Activated CD4-positive, alpha-beta memory T cell treated with anti-CD3 and anti-CD28 coated beads, Interleukin-2, amount 10 ng/mL, durations not matched to agents 7 days and 5 days (primary cell): ENCODE results near the gene CHST3. TPM values are rescaled to one million over a fixed set of nuclear protein-coding genes. Genes with fewer than 3 reads are reported as not detected.

ENCODE experiments used
- CTCF ChIA-PET: fragments of 350-600 bp; sonication (Branson Sonifier 250); formaldehyde crosslinking; loops from one replicate; lab custom pipeline; 2021; ENCODE audit warnings: antibody characterized with exemption, inconsistent platforms; lab: Charles Lee
- POLR2A ChIA-PET: fragments of 350-600 bp; sonication (Branson Sonifier 250); formaldehyde crosslinking; loops from one replicate; lab custom pipeline; 2021; ENCODE audit warnings: antibody characterized with exemption; lab: Charles Lee
- DNase-seq: peaks from one replicate; pipeline ENCODE4 v3.0.0-alpha.2; 2020
- H3K27ac Mint-ChIP-seq: one replicate; pipeline ENCODE4 v1.8.0; 2021; ENCODE audit warnings: mild to moderate bottlenecking, mixed read lengths
- H3K27me3 Mint-ChIP-seq: one replicate; pipeline ENCODE4 v1.8.0; 2021; ENCODE audit warnings: mixed read lengths
- H3K36me3 Mint-ChIP-seq: one replicate; pipeline ENCODE4 v1.8.0; 2021; ENCODE audit warnings: low read depth, mixed read lengths
- H3K4me1 Mint-ChIP-seq: one replicate; pipeline ENCODE4 v1.8.0; 2021; ENCODE audit warnings: mixed read lengths
- H3K4me3 Mint-ChIP-seq: one replicate; pipeline ENCODE4 v1.8.0; 2021; ENCODE audit warnings: mild to moderate bottlenecking, mixed read lengths
- H3K9me3 Mint-ChIP-seq: one replicate; pipeline ENCODE4 v1.8.0; 2021; ENCODE audit warnings: mixed read lengths
- total RNA-seq, 2 experiments: library from RNA; stranded (reverse); gene quantifications; one replicate each; pipeline ENCODE4 v1.2.3, GENCODE V29; 2021

The CHST3 gene
- total RNA-seq, 2 experiments from 2014 or later, result 0.03 to 0.05 TPM

GRCh38 chr10:72045586-72045985 is 81.4 kb downstream of the CHST3 start:
- CTCF ChIA-PET, result no interaction called here
- POLR2A ChIA-PET, result interaction anchor here (0.6 to 1.3 kb wide), 2 partner anchors 21 to 70 kb away, joined by 3 read pairs; no protein-coding TSS in a partner anchor
- Mint-ChIP-seq H3K9me3 (no peaks in the 10 kb centered on the region), H3K27me3 (no peaks in the 10 kb centered on the region), H3K4me3 (no peak overlapping the region), H3K36me3 (no peaks in the 10 kb centered on the region), H3K27ac (no peak overlapping the region), H3K4me1 (peaks cover 8% of the 10 kb centered on the region)
- no peak for DNase-seq

DNA sequence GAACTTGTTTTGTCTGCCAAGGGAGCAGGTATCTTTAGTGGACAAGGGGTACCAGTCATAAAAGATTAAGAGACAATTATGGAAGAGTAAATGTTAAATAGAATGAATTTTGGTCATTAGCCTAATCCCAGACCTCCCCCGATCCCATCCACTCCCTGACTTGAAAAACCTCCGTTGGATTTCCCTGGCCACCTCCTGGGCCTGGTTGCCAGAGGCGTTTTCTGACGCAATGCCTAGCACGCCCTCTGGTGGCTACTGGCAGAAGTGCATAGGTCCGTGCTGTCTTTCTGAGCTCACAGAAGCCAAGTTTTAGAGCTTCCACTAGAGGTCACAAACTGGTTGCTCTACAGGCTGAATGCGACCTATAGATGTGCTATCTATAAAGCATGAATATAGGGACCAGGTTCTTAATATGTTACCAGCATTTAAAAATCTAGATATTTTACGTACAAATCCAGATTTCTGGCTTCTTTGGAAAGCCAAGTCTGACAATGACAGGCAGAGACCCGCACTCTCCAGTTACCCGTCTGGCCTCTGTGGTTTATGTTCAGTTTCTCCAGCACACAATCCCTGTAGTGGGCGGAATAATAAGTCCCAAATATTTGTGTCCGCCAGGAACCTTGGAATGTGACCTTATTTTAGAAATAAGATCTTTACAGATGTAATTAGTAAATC is 84.4 kb downstream of the CHST3 start:
- ChIA-PET POLR2A (interaction anchor here (0.9 to 1.8 kb wide), 8 partner anchors 9 to 287 kb away, joined by 3 to 8 read pairs (median 4); partner anchors contain the start of genes ASCC1 and SPOCK2), CTCF (interaction anchor here (0.5 to 4.3 kb wide), 81 partner anchors 8 to 994 kb away, joined by 3 to 59 read pairs (median 5); partner anchors contain the start of genes ANAPC16, ASCC1, DDIT4 and SPOCK2)
- Mint-ChIP-seq H3K27me3 (no peaks in the 10 kb centered on the region), H3K36me3 (no peaks in the 10 kb centered on the region), H3K4me3 (no peak overlapping the region), H3K9me3 (no peaks in the 10 kb centered on the region), H3K4me1 (peaks cover 8% of the 10 kb centered on the region), H3K27ac (peak overlapping the region; percentile 8)
- DNase-seq, result peak; percentile 93

GRCh38 chr10:72049472-72049871 is 85.3 kb downstream of the CHST3 start:
- Mint-ChIP-seq H3K9me3 (no peaks in the 10 kb centered on the region), H3K4me3 (no peak overlapping the region), H3K4me1 (peaks cover 8% of the 10 kb centered on the region), H3K27me3 (no peaks in the 10 kb centered on the region), H3K27ac (no peak overlapping the region), H3K36me3 (no peaks in the 10 kb centered on the region)
- DNase-seq, result no peak
- ChIA-PET CTCF (interaction anchor here (0.7 to 4.3 kb wide), 32 partner anchors 10 to 832 kb away, joined by 3 to 59 read pairs (median 6); no protein-coding TSS in a partner anchor), POLR2A (interaction anchor here (0.9 to 1.5 kb wide), 3 partner anchors 10 to 167 kb away, joined by 3 to 8 read pairs (median 5); partner anchors contain the start of gene ASCC1)

DNA sequence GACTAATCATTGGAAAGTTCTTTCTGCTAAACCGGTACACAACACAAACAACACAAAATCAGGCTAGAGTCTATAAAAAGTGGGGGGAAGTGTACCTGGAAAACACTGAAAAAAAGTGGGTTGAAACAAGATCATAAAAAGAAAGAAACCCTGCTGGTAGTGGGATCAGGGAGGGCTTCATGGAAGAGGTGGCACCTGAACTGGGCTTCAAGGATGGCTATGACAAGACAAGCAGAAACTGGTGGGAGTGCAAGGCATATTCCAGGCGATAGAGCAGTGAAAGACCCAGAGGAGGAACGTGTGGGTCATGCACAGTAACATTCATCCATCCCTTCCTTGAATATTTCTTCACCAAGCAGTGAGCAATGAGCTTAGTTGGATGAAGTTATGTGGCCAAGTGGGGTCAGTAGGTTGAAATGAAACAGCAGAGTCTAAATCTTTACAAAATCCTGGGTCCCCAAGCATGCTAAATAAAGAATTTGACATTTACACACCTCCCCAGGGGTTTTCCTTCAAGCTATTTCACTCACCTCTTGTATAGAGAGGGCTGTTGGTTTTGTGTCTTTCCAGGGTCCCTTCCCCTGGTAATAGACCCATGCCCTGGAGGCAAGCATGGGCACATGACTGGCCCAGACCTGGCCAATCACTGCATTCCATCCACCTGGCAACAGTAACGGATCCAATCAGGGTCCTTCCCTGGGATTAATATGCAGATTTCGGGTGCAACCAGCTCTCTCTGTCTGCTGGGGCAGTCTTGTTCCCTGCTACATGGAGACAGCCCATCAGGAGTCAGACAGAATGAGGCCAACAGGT is 86.0 kb downstream of the CHST3 start:
- Mint-ChIP-seq H3K4me3 (no peak overlapping the region), H3K9me3 (no peaks in the 10 kb centered on the region), H3K27me3 (no peaks in the 10 kb centered on the region), H3K36me3 (no peaks in the 10 kb centered on the region), H3K27ac (no peak overlapping the region), H3K4me1 (peaks cover 10% of the 10 kb centered on the region)
- ChIA-PET POLR2A (interaction anchor here (1.5 kb wide), 1 partner anchor 29 kb away, joined by 5 read pairs; no protein-coding TSS in a partner anchor), CTCF (interaction anchor here (0.7 to 4.3 kb wide), 9 partner anchors 9 to 286 kb away, joined by 3 to 59 read pairs (median 4); no protein-coding TSS in a partner anchor)
- no peak for DNase-seq

GRCh38 chr10:72050873-72051272 is 86.7 kb downstream of the CHST3 start:
- Mint-ChIP-seq H3K4me3 (no peak overlapping the region), H3K27me3 (peaks cover 1% of the 10 kb centered on the region), H3K36me3 (no peaks in the 10 kb centered on the region), H3K4me1 (peaks cover 7% of the 10 kb centered on the region), H3K27ac (no peak overlapping the region), H3K9me3 (no peaks in the 10 kb centered on the region)
- ChIA-PET CTCF (interaction anchor here (1.1 to 4.3 kb wide), 2 partner anchors 21 to 286 kb away, joined by 3 to 59 read pairs; no protein-coding TSS in a partner anchor), POLR2A (interaction anchor here (1.5 kb wide), 1 partner anchor 28 kb away, joined by 5 read pairs; no protein-coding TSS in a partner anchor)
- no peak for DNase-seq

- H3K9me3 Mint-ChIP-seq, result no peaks in the 10 kb centered on the region
- ChIA-PET POLR2A (interaction anchor here (1.1 kb wide), 1 partner anchor 16 kb away, joined by 3 read pairs; no protein-coding TSS in a partner anchor), CTCF (no interaction called here)
- peaks cover 1% of the 10 kb centered on the region for H3K27me3 Mint-ChIP-seq
- H3K4me3 Mint-ChIP-seq, result no peak overlapping the region
- H3K36me3 Mint-ChIP-seq, result no peaks in the 10 kb centered on the region
- no peak for DNase-seq
- H3K27ac Mint-ChIP-seq, result no peak overlapping the region
- peaks cover 3% of the 10 kb centered on the region for H3K4me1 Mint-ChIP-seq
These were observed 89.5 kb downstream of the CHST3 start for GRCh38 chr10:72053690-72054089.

GRCh38 chr10:72056113-72056512 is 91.9 kb downstream of the CHST3 start:
- ChIA-PET CTCF (interaction anchor here (1.0 to 1.9 kb wide), 2 partner anchors 8 to 281 kb away, joined by 3 to 8 read pairs; no protein-coding TSS in a partner anchor), POLR2A (interaction anchor here (1.6 kb wide), 1 partner anchor 33 kb away, joined by 5 read pairs; the partner anchor contains the start of gene SPOCK2)
- H3K36me3 Mint-ChIP-seq, result peaks cover 12% of the 10 kb centered on the region
- H3K27me3 Mint-ChIP-seq, result peaks cover 1% of the 10 kb centered on the region
- no peak for DNase-seq
- H3K4me1 Mint-ChIP-seq, result peaks cover 2% of the 10 kb centered on the region
- H3K27ac Mint-ChIP-seq, result no peak overlapping the region
- H3K4me3 Mint-ChIP-seq, result no peak overlapping the region
- H3K9me3 Mint-ChIP-seq, result no peaks in the 10 kb centered on the region

DNA sequence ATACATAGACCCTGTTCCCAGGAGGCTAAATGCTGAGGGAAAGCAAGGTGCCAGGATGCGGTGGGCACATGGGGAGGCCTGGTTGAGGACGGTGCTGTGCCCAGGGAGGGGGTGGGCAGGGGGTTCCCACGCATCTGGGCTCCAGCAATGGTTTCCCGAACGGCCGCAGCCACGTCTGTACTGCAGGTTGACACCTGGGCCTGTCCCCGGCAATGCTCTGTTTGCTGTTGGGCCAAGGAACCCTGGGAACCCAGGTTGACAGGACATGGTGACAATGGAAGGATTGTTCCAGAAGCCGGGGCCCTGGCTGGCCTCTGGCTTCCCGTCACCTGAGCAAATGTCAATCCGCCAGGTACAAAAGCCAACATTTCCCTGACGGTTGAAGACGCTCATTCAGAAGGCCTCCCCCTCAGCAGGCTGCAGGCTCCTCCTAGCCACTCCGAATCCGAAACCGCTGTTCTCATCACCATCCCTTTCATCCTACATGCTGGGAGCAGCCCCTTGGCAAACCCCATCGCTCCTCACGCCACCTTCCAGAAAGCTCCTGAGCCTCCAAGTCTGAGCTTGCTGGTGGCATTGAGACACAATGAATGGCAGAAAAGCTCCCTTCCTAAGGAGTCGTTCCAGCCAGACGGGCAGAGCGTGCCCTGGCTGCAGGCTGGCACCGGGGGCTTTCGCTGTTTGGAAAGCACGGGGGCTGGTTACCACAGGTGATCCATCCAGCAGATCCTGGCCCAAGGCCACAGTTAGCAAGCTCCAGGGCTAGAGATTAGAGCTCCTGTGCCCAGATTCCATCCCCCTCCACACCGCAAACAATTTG is 92.9 kb downstream of the CHST3 start:
- no peaks in the 10 kb centered on the region for H3K9me3 Mint-ChIP-seq
- H3K27ac Mint-ChIP-seq, result no peak overlapping the region
- peaks cover 2% of the 10 kb centered on the region for H3K4me1 Mint-ChIP-seq
- ChIA-PET CTCF (interaction anchor here (1.0 to 1.9 kb wide), 2 partner anchors 9 to 280 kb away, joined by 3 to 8 read pairs; no protein-coding TSS in a partner anchor), POLR2A (interaction anchor here (1.4 to 1.6 kb wide), 4 partner anchors 9 to 32 kb away, joined by 4 to 5 read pairs (median 5); partner anchors contain the start of gene SPOCK2)
- no peak for DNase-seq
- H3K4me3 Mint-ChIP-seq, result no peak overlapping the region
- H3K36me3 Mint-ChIP-seq, result peaks cover 21% of the 10 kb centered on the region
- H3K27me3 Mint-ChIP-seq, result peaks cover 1% of the 10 kb centered on the region

GRCh38 chr10:72058347-72058898 is 94.2 kb downstream of the CHST3 start:
- no peak overlapping the region for H3K4me3 Mint-ChIP-seq
- ChIA-PET CTCF (interaction anchor here (2.4 kb wide), 1 partner anchor 10 kb away, joined by 20 read pairs; no protein-coding TSS in a partner anchor), POLR2A (interaction anchor here (0.6 to 1.8 kb wide), 5 partner anchors 9 to 30 kb away, joined by 3 to 8 read pairs (median 5); partner anchors contain the start of gene SPOCK2)
- no peak for DNase-seq
- peaks cover 2% of the 10 kb centered on the region for H3K4me1 Mint-ChIP-seq
- H3K36me3 Mint-ChIP-seq, result peaks cover 34% of the 10 kb centered on the region
- H3K9me3 Mint-ChIP-seq, result no peaks in the 10 kb centered on the region
- no peak overlapping the region for H3K27ac Mint-ChIP-seq
- peaks cover 1% of the 10 kb centered on the region for H3K27me3 Mint-ChIP-seq

GRCh38 chr10:72058989-72059842 is 95.0 kb downstream of the CHST3 start:
- Mint-ChIP-seq H3K4me1 (peaks cover 2% of the 10 kb centered on the region), H3K27me3 (peaks cover 1% of the 10 kb centered on the region), H3K4me3 (no peak overlapping the region), H3K9me3 (no peaks in the 10 kb centered on the region), H3K27ac (peak overlapping the region; percentile 29), H3K36me3 (peaks cover 42% of the 10 kb centered on the region)
- ChIA-PET CTCF (interaction anchor here (2.4 kb wide), 1 partner anchor 10 kb away, joined by 20 read pairs; no protein-coding TSS in a partner anchor), POLR2A (interaction anchor here (0.6 to 1.8 kb wide), 7 partner anchors 8 to 278 kb away, joined by 3 to 8 read pairs (median 4); partner anchors contain the start of gene SPOCK2)
- DNase-seq, result no peak
